ENCODE data around the gene SEMA3C.

The SEMA3C gene

GRCh38 chr7:80918909-80919721, at the start of gene SEMA3C:
TSS of gene SEMA3C (minus strand) at chr7:80919051. CDS start at chr7:80916781, 2,270 bp downstream.
- TF ChIP-seq CTCF (IDR thresholded peaks at IDR 0.05; ENCODE audit: low read depth, low read length, missing control alignments): no peak
- Histone ChIP-seq H3K27ac (peak within 1 kb of the TSS; percentile 55), H3K4me3 (ENCODE audit: low read depth, low read length) (peak within 1 kb of the TSS; percentile 83), H3K36me3 (replicated peaks) (peaks cover 5% of the 10 kb centered on the region), H3K27me3 (replicated peaks) (no peaks in the 10 kb centered on the region)
- in situ Hi-C loops (cut with HindIII; ENCODE audit: low pct_ligation_motif_present, low sequenced_read_pairs): no loop called here
- peak; percentile 90 for DNase-seq

- no peak overlapping the region for H3K4me3 ChIP-seq (ENCODE audit: low read depth, low read length)
- in situ Hi-C loops (cut with HindIII; ENCODE audit: low pct_ligation_motif_present, low sequenced_read_pairs): no loop called here
- H3K27ac ChIP-seq: no peak overlapping the region
- no peaks in the 10 kb centered on the region for H3K36me3 ChIP-seq (replicated peaks)
- TF ChIP-seq CTCF (IDR thresholded peaks at IDR 0.05; ENCODE audit: low read depth, low read length, missing control alignments): no peak
- H3K27me3 ChIP-seq (replicated peaks): no peaks in the 10 kb centered on the region
- no peak for DNase-seq
Measured at GRCh38 chr7:80968606-80969005, 49.8 kb upstream of the SEMA3C start.

GRCh38 chr7:80967917-80968297, 49.1 kb upstream of the SEMA3C start:
- H3K4me3 ChIP-seq (ENCODE audit: low read depth, low read length): no peak overlapping the region
- in situ Hi-C loops (cut with HindIII; ENCODE audit: low pct_ligation_motif_present, low sequenced_read_pairs): no loop called here
- no peaks in the 10 kb centered on the region for H3K36me3 ChIP-seq (replicated peaks)
- no peak for DNase-seq
- no peaks in the 10 kb centered on the region for H3K27me3 ChIP-seq (replicated peaks)
- no peak for TF ChIP-seq CTCF (IDR thresholded peaks at IDR 0.05; ENCODE audit: low read depth, low read length, missing control alignments)
- no peak overlapping the region for H3K27ac ChIP-seq

- Histone ChIP-seq H3K27me3 (replicated peaks) (no peaks in the 10 kb centered on the region), H3K36me3 (replicated peaks) (no peaks in the 10 kb centered on the region), H3K27ac (no peak overlapping the region), H3K4me3 (ENCODE audit: low read depth, low read length) (no peak overlapping the region)
- in situ Hi-C loops (cut with HindIII; ENCODE audit: low pct_ligation_motif_present, low sequenced_read_pairs): no loop called here
- DNase-seq: no peak
- no peak for TF ChIP-seq CTCF (IDR thresholded peaks at IDR 0.05; ENCODE audit: low read depth, low read length, missing control alignments)
Measured at GRCh38 chr7:80967071-80967916, 48.4 kb upstream of the SEMA3C start.

GRCh38 chr7:80960244-80960795, 41.5 kb upstream of the SEMA3C start:
- in situ Hi-C loops (cut with HindIII; ENCODE audit: low pct_ligation_motif_present, low sequenced_read_pairs): no loop called here

More at GRCh38 chr7:80960244-80960795, 41.5 kb upstream of the SEMA3C start:
- no peak overlapping the region for H3K27ac ChIP-seq
- DNase-seq: no peak
- no peak overlapping the region for H3K4me3 ChIP-seq (ENCODE audit: low read depth, low read length)
- H3K36me3 ChIP-seq (replicated peaks): no peaks in the 10 kb centered on the region
- TF ChIP-seq CTCF (IDR thresholded peaks at IDR 0.05; ENCODE audit: low read depth, low read length, missing control alignments): no peak
- H3K27me3 ChIP-seq (replicated peaks): no peaks in the 10 kb centered on the region
